Measurements from ENCODE around the gene FCAMR.

FCAMR gene

GRCh38 chr1:206957639-206958038 lies 12.6 kb downstream of the FCAMR start:
- H3K36me3 ChIP-seq (replicated peaks): no peaks in the 10 kb centered on the region
- no peak for TF ChIP-seq CTCF (IDR thresholded peaks at IDR 0.05; ENCODE audit: low read depth, low read length, missing control alignments)
- no peak for DNase-seq
- H3K27me3 ChIP-seq (replicated peaks): peaks cover 3% of the 10 kb centered on the region
- in situ Hi-C loops (cut with HindIII; ENCODE audit: low pct_ligation_motif_present, low sequenced_read_pairs): no loop called here
- no peak overlapping the region for H3K27ac ChIP-seq
- no peak overlapping the region for H3K4me3 ChIP-seq (ENCODE audit: low read depth, low read length)

GRCh38 chr1:206955476-206956451 lies 14.5 kb downstream of the FCAMR start:
- Histone ChIP-seq H3K36me3 (replicated peaks) (no peaks in the 10 kb centered on the region), H3K27ac (no peak overlapping the region), H3K27me3 (replicated peaks) (no peaks in the 10 kb centered on the region), H3K4me3 (ENCODE audit: low read depth, low read length) (no peak overlapping the region)
- in situ Hi-C loops (cut with HindIII; ENCODE audit: low pct_ligation_motif_present, low sequenced_read_pairs): no loop called here
- no peak for TF ChIP-seq CTCF (IDR thresholded peaks at IDR 0.05; ENCODE audit: low read depth, low read length, missing control alignments)
- no peak for DNase-seq

- no peak overlapping the region for H3K4me3 ChIP-seq (ENCODE audit: low read depth, low read length)
- in situ Hi-C loops (cut with HindIII; ENCODE audit: low pct_ligation_motif_present, low sequenced_read_pairs): no loop called here
- H3K27ac ChIP-seq: no peak overlapping the region
- TF ChIP-seq CTCF (IDR thresholded peaks at IDR 0.05; ENCODE audit: low read depth, low read length, missing control alignments): no peak
- no peak for DNase-seq
- no peaks in the 10 kb centered on the region for H3K27me3 ChIP-seq (replicated peaks)
- no peaks in the 10 kb centered on the region for H3K36me3 ChIP-seq (replicated peaks)
Measured at GRCh38 chr1:206954459-206955342, 15.6 kb downstream of the FCAMR start.

- in situ Hi-C loops (cut with HindIII; ENCODE audit: low pct_ligation_motif_present, low sequenced_read_pairs): no loop called here
- Histone ChIP-seq H3K27me3 (replicated peaks) (no peaks in the 10 kb centered on the region), H3K4me3 (ENCODE audit: low read depth, low read length) (no peak overlapping the region), H3K27ac (no peak overlapping the region), H3K36me3 (replicated peaks) (no peaks in the 10 kb centered on the region)
- DNase-seq: no peak
- no peak for TF ChIP-seq CTCF (IDR thresholded peaks at IDR 0.05; ENCODE audit: low read depth, low read length, missing control alignments)
Measured at GRCh38 chr1:206953626-206954025, 16.6 kb downstream of the FCAMR start.

- DNase-seq: no peak
- Histone ChIP-seq H3K27ac (no peak overlapping the region), H3K36me3 (replicated peaks) (no peaks in the 10 kb centered on the region), H3K4me3 (ENCODE audit: low read depth, low read length) (no peak overlapping the region), H3K27me3 (replicated peaks) (no peaks in the 10 kb centered on the region)
- in situ Hi-C loops (cut with HindIII; ENCODE audit: low pct_ligation_motif_present, low sequenced_read_pairs): no loop called here
- TF ChIP-seq CTCF (IDR thresholded peaks at IDR 0.05; ENCODE audit: low read depth, low read length, missing control alignments): no peak
Measured at GRCh38 chr1:206953126-206953525, 17.1 kb downstream of the FCAMR start.
